HG03039 (cell line): ENCODE data around the gene RABL2A.
"Not testable (repeated sequence)": the region's sequence is repeated elsewhere in the genome, so short reads cannot be mapped to it uniquely, and the experiment has no call there.

Source experiments
- ATAC-seq: cut with Tn5 transposase; IDR thresholded peaks from one replicate; pipeline ENCODE4 v1.9.1; 2021; ENCODE audit warnings: mild to moderate bottlenecking, moderate library complexity; ENCODE audit not compliant: unreplicated experiment

RABL2A gene

DNA sequence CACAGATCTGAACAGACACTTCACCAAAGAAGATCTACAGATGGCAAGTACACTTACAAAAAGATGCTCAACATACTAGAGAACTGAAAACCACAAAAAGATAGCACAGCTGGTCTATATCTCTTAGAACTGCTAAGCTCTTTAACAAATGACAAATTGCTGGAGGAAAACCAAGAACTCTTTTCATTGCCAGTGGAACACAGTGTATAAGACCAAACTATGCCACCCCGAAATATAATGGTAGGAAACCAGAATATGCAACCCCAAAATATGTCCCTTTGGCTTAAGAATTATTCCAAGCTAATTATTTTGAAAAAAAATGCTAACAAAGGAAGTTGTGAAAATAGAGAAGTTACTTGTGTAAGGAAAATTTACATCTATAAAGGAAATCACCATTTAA lies 21.0 kb upstream of the RABL2A start:
- not testable (repeated sequence) for ATAC-seq

DNA sequence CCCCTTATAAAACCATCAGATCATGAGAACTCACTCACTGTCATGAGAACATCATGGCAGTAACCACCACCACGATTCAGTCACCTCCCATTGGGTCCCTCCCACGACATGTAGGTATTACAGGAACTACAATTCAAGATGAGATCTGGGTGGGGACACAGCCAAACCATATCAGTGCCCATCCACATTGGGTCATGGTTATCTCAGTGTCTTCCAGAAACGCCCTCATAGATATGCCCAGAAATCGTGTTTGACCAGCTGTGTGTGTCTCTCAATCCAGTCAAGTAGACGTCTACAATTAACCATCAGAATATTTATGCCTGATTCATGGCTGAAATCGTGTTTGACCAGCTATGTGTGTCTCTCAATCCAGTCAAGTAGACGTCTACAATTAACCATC lies 17.2 kb upstream of the RABL2A start:
- not testable (repeated sequence) for ATAC-seq

GRCh38 chr2:113621002-113621401 lies 6.1 kb upstream of the RABL2A start:
- not testable (repeated sequence) for ATAC-seq

DNA sequence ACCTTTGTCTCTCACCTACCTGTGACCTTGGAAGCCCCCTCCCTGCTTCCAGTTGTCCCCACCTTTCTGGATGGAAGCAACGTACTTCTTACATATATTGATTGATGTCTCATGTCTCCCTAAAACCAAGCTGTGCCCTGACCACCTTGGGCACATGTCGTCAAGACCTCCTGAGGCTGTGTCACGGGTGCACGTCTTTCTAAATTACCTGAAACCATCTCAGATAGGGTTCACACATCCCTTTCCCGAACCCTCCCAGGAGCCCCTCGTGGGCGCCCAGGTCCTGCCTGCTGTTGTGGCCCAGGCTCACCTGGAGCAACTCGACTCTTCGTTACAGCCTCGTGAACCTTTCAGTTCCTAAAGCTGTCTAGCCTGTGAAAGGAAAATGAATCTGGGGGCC lies 1.2 kb upstream of the RABL2A start:
- not testable (repeated sequence) for ATAC-seq

GRCh38 chr2:113632849-113633345 lies 5.8 kb downstream of the RABL2A start:
- ATAC-seq: not testable (repeated sequence)

GRCh38 chr2:113635358-113635757 lies 8.3 kb downstream of the RABL2A start:
- ATAC-seq: not testable (repeated sequence)

DNA sequence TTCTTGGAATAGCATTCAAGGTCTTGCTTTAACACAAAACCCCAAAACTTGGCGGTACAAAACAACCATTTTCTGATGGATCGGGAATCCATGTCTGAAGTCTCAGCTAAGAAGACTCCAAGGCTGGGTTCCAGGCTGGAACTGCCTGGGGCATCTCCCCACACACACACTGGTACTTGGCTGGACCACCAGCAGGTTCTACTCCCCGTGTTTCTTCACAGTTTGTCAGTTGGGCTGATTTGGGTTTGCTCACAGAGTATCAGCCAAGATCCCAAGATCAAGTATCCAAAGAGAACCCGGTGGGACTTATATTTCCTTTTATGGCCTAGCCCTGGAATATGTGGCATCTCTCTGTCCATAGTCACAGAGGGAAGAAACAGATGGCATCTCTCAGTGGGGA lies 9.2 kb downstream of the RABL2A start:
- not testable (repeated sequence) for ATAC-seq

GRCh38 chr2:113638084-113638483 lies 11.0 kb downstream of the RABL2A start:
- not testable (repeated sequence) for ATAC-seq

DNA sequence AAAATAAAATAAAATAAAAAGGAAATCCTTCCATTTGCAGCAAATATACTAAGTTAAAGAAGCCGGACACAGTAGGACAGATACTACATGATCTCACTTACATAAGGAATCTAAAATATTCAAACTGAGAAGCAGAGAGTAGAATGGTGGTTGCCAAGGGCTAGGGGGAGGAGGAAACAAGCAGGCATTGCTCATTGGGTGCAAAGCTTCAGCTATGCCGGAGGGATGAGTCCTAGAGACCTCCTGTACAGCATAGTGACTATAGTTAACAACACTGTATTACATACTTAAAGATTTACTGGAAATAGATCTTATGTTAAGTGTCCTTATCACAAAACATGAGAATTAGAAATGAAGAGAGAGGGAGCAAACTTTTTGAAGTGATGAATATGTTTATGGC lies 19.2 kb downstream of the RABL2A start:
- ATAC-seq: not testable (repeated sequence)

GRCh38 chr2:113650834-113651815 lies 24.1 kb downstream of the RABL2A start:
- not testable (repeated sequence) for ATAC-seq

GRCh38 chr2:113652599-113652998 lies 25.5 kb downstream of the RABL2A start:
- ATAC-seq: not testable (repeated sequence)

- not testable (repeated sequence) for ATAC-seq
Measured at GRCh38 chr2:113656031-113656624, 29.1 kb downstream of the RABL2A start.

DNA sequence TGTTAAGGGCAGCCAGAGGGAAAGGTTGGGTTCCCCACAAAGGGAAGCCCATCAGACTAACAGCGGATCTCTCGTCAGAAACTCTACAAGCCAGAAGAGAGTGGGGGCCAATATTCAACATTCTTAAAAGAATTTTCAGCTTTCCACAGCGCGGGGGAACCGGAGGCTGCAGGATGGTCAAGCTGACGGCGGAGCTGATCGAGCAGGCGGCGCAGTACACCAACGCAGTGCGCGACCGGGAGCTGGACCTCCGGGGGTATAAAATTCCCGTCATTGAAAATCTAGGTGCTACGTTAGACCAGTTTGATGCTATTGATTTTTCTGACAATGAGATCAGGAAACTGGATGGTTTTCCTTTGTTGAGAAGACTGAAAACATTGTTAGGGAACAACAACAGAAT lies 30.7 kb downstream of the RABL2A start:
- ATAC-seq: not testable (repeated sequence)

- not testable (repeated sequence) for ATAC-seq
Measured at GRCh38 chr2:113663285-113664060, 36.4 kb downstream of the RABL2A start.

GRCh38 chr2:113664761-113665533 lies 37.9 kb downstream of the RABL2A start:
- not testable (repeated sequence) for ATAC-seq

GRCh38 chr2:113669013-113669412 lies 41.9 kb downstream of the RABL2A start:
- ATAC-seq: not testable (repeated sequence)

DNA sequence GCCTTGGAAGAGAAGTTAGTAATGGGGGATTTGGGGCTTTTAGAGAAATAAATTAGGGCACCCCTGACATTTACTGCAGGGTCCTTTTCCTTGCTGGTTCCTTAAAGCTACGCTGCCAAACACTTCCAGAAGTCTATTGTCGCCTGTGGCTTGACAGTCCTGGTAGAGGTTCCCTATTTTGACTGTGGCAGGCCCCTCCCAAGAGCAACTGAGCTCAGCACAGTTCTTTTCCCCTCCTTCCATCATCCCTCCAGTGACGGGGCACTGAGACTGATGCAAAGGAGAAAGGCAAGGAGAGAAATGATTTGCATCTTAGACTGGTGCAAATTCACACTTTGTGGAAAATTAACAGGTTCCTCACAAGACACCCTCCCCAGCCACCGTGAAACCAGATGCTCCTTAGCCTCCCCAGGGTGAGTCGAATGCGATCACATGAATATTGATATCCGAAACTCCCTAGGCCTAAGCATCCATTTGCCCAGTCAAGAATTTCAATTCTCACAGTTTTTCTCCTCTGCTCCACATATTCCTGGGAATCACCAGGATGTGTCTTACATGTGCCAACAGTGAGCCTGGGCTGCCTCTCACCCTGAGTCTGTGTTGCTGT lies 45.4 kb downstream of the RABL2A start:
- ATAC-seq: no peak

GRCh38 chr2:113675875-113676274 lies 48.8 kb downstream of the RABL2A start:
- no peak for ATAC-seq

GRCh38 chr2:113676623-113677266 lies 49.7 kb downstream of the RABL2A start:
- no peak for ATAC-seq
